ENCODE results near the gene GAS5. TPM values are rescaled to one million over a fixed set of nuclear protein-coding genes. Genes with fewer than 3 reads are reported as not detected.
A peak's percentile ranks its signal among the peaks of the same experiment; 100 is the strongest.

GAS5 gene
- total and polyA plus RNA-seq, 2 experiments from 2014 or later: 166 to 344 TPM

DNA sequence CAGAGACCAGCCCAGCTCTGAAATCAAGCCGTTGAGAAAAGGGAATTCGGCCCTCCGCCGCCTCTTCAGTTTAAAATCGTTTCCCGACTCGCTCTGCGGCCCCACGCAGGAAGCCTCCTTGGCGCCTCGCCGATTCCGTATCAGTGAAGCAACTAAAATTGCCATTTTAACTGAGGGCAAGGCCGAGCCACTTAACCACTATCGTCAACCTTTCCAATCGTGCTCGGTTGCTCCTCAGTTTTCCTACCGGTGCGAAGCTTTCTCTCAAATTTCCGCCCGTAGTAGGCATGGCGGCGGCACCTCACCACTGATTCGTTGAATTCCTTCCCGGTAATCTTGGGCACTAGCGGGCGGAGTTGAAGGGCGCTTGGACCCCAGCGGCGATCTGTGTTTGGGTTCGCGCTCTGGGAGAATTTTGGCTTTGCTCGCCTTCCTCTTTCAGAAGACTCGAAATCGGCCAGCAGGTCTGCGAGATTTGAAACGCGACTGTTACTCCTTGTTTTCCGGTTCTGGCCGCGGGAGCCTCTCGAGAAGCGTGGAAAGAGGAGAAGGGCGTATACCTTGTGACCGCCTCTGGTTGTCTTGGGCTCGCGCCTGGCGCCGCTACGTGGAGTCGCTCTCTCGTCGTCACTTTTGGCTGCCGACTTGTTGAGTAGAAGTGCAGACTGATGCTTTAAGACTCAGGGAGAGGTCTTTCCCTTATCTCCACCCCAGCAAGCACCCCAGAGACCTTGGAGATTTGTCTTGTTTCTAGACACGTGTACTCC lies 43.3 kb downstream of the GAS5 start, which contains the start of the genes CENPL and DARS2:
TSS of gene CENPL (minus strand) at position 569 of the 767 bp plus-strand sequence. CDS start 13,584 bp downstream, outside the sequence.
TSS of gene DARS2 (plus strand) at position 359 of the 767 bp plus-strand sequence. CDS start 557 bp downstream, outside the sequence.
- no peaks in the 10 kb centered on the region for H3K9me2 ChIP-seq (ENCODE audit: insufficient read depth)
- H2AFZ ChIP-seq: peak within 1 kb of the TSS; percentile 81
- no peaks in the 10 kb centered on the region for H3F3A ChIP-seq (ENCODE audit: insufficient read depth)
- peak within 1 kb of the TSS; percentile 94 for H3K4me2 ChIP-seq (ENCODE audit: unreplicated experiment)
- peak within 1 kb of the TSS; percentile 93 for H3K4me3 ChIP-seq
- in situ Hi-C loops (cut with MboI): loop anchor here (25.0 kb wide), 1 partner anchor 1087 kb away; no protein-coding TSS in a partner anchor
- no peaks in the 10 kb centered on the region for H3K36me3 ChIP-seq (ENCODE audit: low read depth)
- peak; percentile 100 for DNase-seq
- TF ChIP-seq EZH2phosphoT487 (IDR thresholded peaks at IDR 0.05; ENCODE audit: insufficient read depth, low read depth): no peak
- TF ChIP-seq EZH2 (IDR thresholded peaks at IDR 0.05; ENCODE audit: insufficient read depth, poor library complexity, severe bottlenecking): no peak
- peaks cover 45% of the 10 kb centered on the region for H3K79me2 ChIP-seq (ENCODE audit: insufficient read depth)
- H4K20me1 ChIP-seq (ENCODE audit: insufficient read depth): no peaks in the 10 kb centered on the region
- H3K4me1 ChIP-seq (ENCODE audit: insufficient read depth): peaks cover 15% of the 10 kb centered on the region
- 1 to 2% methylated on average over 55 of the region's 55 CpGs for WGBS, 2 experiments (ENCODE audit: low coverage in 1 of 2, low lambda C conversion rate in 2 of 2, missing lambda C conversion rate in 2 of 2)
- no peaks in the 10 kb centered on the region for H3K9me3 ChIP-seq (ENCODE audit: low read depth)
- no peaks in the 10 kb centered on the region for H3K27me3 ChIP-seq (replicated peaks; ENCODE audit: insufficient read depth)
- H3K9ac ChIP-seq: peak within 1 kb of the TSS; percentile 92
- H3K27ac ChIP-seq: peak within 1 kb of the TSS; percentile 94

DNA sequence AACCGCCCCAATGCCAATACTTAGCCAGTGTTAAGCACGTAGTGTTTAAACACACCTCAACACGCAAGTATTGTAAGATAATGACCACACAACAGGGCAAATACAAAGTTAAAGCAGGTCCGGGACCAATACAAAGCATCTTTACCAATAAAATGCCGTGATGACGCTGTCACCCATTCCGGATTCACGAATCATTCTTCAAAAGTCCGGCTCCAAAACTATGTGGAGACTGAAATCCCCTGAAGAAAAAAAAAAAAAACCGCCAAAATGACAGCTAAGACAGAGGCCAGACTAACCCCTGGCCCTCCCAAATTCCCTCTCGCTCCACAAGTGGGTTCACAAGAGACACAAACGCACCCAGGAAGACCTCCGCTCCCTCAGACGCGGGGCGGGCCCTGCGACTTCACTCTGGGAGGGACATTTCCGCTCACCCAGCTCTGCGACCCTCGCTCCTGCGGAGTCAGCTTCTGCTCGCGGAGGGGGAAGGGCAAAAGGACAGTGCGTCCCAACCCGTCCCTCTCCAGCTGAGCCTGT lies 43.9 kb downstream of the GAS5 start:
- Histone ChIP-seq H2AFZ (peak overlapping the region; percentile 81), H3K9me2 (ENCODE audit: insufficient read depth) (no peaks in the 10 kb centered on the region), H3F3A (ENCODE audit: insufficient read depth) (no peaks in the 10 kb centered on the region), H3K4me3 (peak overlapping the region; percentile 93), H4K20me1 (ENCODE audit: insufficient read depth) (no peaks in the 10 kb centered on the region), H3K4me1 (ENCODE audit: insufficient read depth) (peaks cover 15% of the 10 kb centered on the region), H3K4me2 (ENCODE audit: unreplicated experiment) (peak overlapping the region; percentile 90), H3K36me3 (ENCODE audit: low read depth) (0 out of 2 replicates have a peak, but pooled peaks cover 4% of the 10 kb centered on the region), H3K9ac (peak overlapping the region; percentile 92), H3K79me2 (ENCODE audit: insufficient read depth) (peaks cover 51% of the 10 kb centered on the region), H3K27ac (peak overlapping the region; percentile 94), H3K9me3 (ENCODE audit: low read depth) (no peaks in the 10 kb centered on the region), H3K27me3 (replicated peaks; ENCODE audit: insufficient read depth) (no peaks in the 10 kb centered on the region)
- DNase-seq: peak; percentile 63
- 0 to 1% methylated on average over 21 to 25 of the region's 25 CpGs for WGBS, 2 experiments (ENCODE audit: low coverage in 1 of 2, low lambda C conversion rate in 2 of 2, missing lambda C conversion rate in 2 of 2)
- TF ChIP-seq EZH2 (IDR thresholded peaks at IDR 0.05; ENCODE audit: insufficient read depth, poor library complexity, severe bottlenecking) (no peak), EZH2phosphoT487 (IDR thresholded peaks at IDR 0.05; ENCODE audit: insufficient read depth, low read depth) (no peak)
- in situ Hi-C loops (cut with MboI): no loop called here

DNA sequence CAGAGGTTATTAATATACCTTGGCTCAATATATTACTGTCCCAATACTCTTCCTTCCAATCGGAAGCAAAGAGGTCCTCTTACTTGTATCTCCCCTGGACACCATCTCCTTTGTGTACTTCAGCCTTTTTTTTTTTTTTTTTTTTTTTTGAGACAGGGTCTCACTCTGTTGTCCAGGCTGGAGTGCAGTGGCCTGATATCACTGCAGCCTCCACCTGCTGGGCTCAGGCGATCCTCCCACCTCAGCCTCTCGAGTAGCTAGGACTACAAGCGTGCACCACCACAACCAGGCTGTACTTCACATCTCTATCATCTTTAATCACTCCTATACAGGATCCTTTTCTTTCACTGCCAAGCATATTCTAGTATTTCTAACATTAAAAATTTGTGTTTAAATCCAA lies 46.1 kb downstream of the GAS5 start:
- in situ Hi-C loops (cut with MboI): no loop called here
- Histone ChIP-seq H3K4me1 (ENCODE audit: insufficient read depth) (peaks cover 15% of the 10 kb centered on the region), H3K4me3 (no peak overlapping the region)

DNA sequence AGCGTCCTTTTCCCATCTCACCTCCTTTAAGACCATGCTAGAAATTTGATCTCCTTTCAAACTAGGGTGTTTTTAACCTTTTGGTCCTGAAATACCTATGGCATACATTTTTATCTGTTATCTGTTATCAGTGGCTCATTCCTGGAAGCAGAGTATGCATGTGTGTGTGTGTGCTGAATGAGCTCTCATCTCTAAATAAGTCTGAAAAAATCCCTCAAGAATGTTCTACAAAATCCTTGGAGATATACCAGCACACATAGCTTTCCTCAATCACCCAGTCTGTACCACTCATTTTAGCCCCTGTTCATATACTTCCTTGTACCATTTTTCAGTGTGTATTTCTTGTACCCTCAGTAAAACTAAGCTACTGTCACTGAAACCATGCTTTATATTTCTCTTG lies 49.3 kb downstream of the GAS5 start:
- Histone ChIP-seq H3K9ac (no peak overlapping the region), H3K36me3 (ENCODE audit: low read depth) (peaks cover 8% of the 10 kb centered on the region; the same call in 1 of the 2 replicates), H4K20me1 (ENCODE audit: insufficient read depth) (no peaks in the 10 kb centered on the region), H3K9me2 (ENCODE audit: insufficient read depth) (no peaks in the 10 kb centered on the region), H3K4me2 (ENCODE audit: unreplicated experiment) (no peak overlapping the region), H2AFZ (no peak overlapping the region), H3K4me1 (ENCODE audit: insufficient read depth) (peaks cover 15% of the 10 kb centered on the region), H3K27ac (no peak overlapping the region), H3K4me3 (no peak overlapping the region), H3K27me3 (replicated peaks; ENCODE audit: insufficient read depth) (no peaks in the 10 kb centered on the region), H3K9me3 (ENCODE audit: low read depth) (no peaks in the 10 kb centered on the region), H3K79me2 (ENCODE audit: insufficient read depth) (peaks cover 100% of the 10 kb centered on the region), H3F3A (ENCODE audit: insufficient read depth) (no peaks in the 10 kb centered on the region)
- in situ Hi-C loops (cut with MboI): no loop called here
- WGBS, 2 experiments (ENCODE audit: low coverage in 1 of 2, low lambda C conversion rate in 2 of 2, missing lambda C conversion rate in 2 of 2): 95 to 100% methylated on average over 1 of the region's 1 CpG
- TF ChIP-seq EZH2phosphoT487 (IDR thresholded peaks at IDR 0.05; ENCODE audit: insufficient read depth, low read depth) (no peak), EZH2 (IDR thresholded peaks at IDR 0.05; ENCODE audit: insufficient read depth, poor library complexity, severe bottlenecking) (no peak)
- no peak for DNase-seq

More for the DNA sequence above, 46.1 kb downstream of the GAS5 start:
- H3K27ac ChIP-seq: no peak overlapping the region
- H4K20me1 ChIP-seq (ENCODE audit: insufficient read depth): no peaks in the 10 kb centered on the region
- no peak overlapping the region for H3K9ac ChIP-seq
- H3K9me2 ChIP-seq (ENCODE audit: insufficient read depth): no peaks in the 10 kb centered on the region
- no peaks in the 10 kb centered on the region for H3F3A ChIP-seq (ENCODE audit: insufficient read depth)
- DNase-seq: no peak
- H2AFZ ChIP-seq: no peak overlapping the region
- H3K9me3 ChIP-seq (ENCODE audit: low read depth): no peaks in the 10 kb centered on the region
- 96 to 98% methylated on average over 4 of the region's 4 CpGs for WGBS, 2 experiments (ENCODE audit: low coverage in 1 of 2, low lambda C conversion rate in 2 of 2, missing lambda C conversion rate in 2 of 2)
- H3K36me3 ChIP-seq (ENCODE audit: low read depth): peaks cover 8% of the 10 kb centered on the region; the same call in 1 of the 2 replicates
- TF ChIP-seq EZH2 (IDR thresholded peaks at IDR 0.05; ENCODE audit: insufficient read depth, poor library complexity, severe bottlenecking): no peak
- no peak for TF ChIP-seq EZH2phosphoT487 (IDR thresholded peaks at IDR 0.05; ENCODE audit: insufficient read depth, low read depth)
- no peaks in the 10 kb centered on the region for H3K27me3 ChIP-seq (replicated peaks; ENCODE audit: insufficient read depth)
- H3K79me2 ChIP-seq (ENCODE audit: insufficient read depth): peaks cover 73% of the 10 kb centered on the region
- no peak overlapping the region for H3K4me2 ChIP-seq (ENCODE audit: unreplicated experiment)

Other genes with a start within 250 kb of the GAS5 start
- gene TEX50, start 232.7 kb downstream of the GAS5 start, total RNA-seq (2014; rRNA removed; shearing (Covaris generic)): not detected in 2 replicates
- gene TEX50, start 232.7 kb downstream of the GAS5 start, polyA plus RNA-seq (2016; fragmentation: Nextera tagmentation; extraction: Ambion mirVana): not detected in 2 replicates
- gene ANKRD45, start 198.1 kb downstream of the GAS5 start, total RNA-seq (2014; rRNA removed; shearing (Covaris generic)): not detected in 2 replicates
- gene ANKRD45, start 198.1 kb downstream of the GAS5 start, polyA plus RNA-seq (2016; fragmentation: Nextera tagmentation; extraction: Ambion mirVana): 0.16 TPM in 1 of 2 replicates, not detected in the other
- gene KLHL20, start 153.0 kb downstream of the GAS5 start, total RNA-seq (2014; rRNA removed; shearing (Covaris generic)): 25.5 and 27.9 TPM in 2 replicates
- 19.2 and 22.7 TPM in 2 replicates for gene KLHL20, start 153.0 kb downstream of the GAS5 start, polyA plus RNA-seq (2016; fragmentation: Nextera tagmentation; extraction: Ambion mirVana)
- gene DARS2, start 43.3 kb downstream of the GAS5 start, total RNA-seq (2014; rRNA removed; shearing (Covaris generic)): 12.1 and 14.5 TPM in 2 replicates
- 11.0 and 12.1 TPM in 2 replicates for gene DARS2, start 43.3 kb downstream of the GAS5 start, polyA plus RNA-seq (2016; fragmentation: Nextera tagmentation; extraction: Ambion mirVana)
- gene CENPL, start 43.1 kb downstream of the GAS5 start, total RNA-seq (2014; rRNA removed; shearing (Covaris generic)): 14.9 and 16.9 TPM in 2 replicates
- 9.3 and 10.4 TPM in 2 replicates for gene CENPL, start 43.1 kb downstream of the GAS5 start, polyA plus RNA-seq (2016; fragmentation: Nextera tagmentation; extraction: Ambion mirVana)
- gene ZBTB37, start 391 bp upstream of the GAS5 start, total RNA-seq (2014; rRNA removed; shearing (Covaris generic)): 4.2 and 5.6 TPM in 2 replicates
- gene ZBTB37, start 391 bp upstream of the GAS5 start, polyA plus RNA-seq (2016; fragmentation: Nextera tagmentation; extraction: Ambion mirVana): 0.90 and 0.96 TPM in 2 replicates
- gene SERPINC1, start 49.3 kb upstream of the GAS5 start, total RNA-seq (2014; rRNA removed; shearing (Covaris generic)): not detected in 2 replicates
- gene SERPINC1, start 49.3 kb upstream of the GAS5 start, polyA plus RNA-seq (2016; fragmentation: Nextera tagmentation; extraction: Ambion mirVana): not detected in 2 replicates
- 18.9 and 22.4 TPM in 2 replicates for gene RC3H1, start 154.4 kb upstream of the GAS5 start, total RNA-seq (2014; rRNA removed; shearing (Covaris generic))
- 5.9 and 6.0 TPM in 2 replicates for gene RC3H1, start 154.4 kb upstream of the GAS5 start, polyA plus RNA-seq (2016; fragmentation: Nextera tagmentation; extraction: Ambion mirVana)

Measured in GM23248 (cell line).